GM19035 (cell line): ENCODE data around the gene LEPROT.
"Not testable (repeated sequence)": the region's sequence is repeated elsewhere in the genome, so short reads cannot be mapped to it uniquely, and the experiment has no call there.

ENCODE experiments used
- ATAC-seq: cut with Tn5 transposase; IDR thresholded peaks from one replicate; pipeline ENCODE4 v1.9.1; 2021; ENCODE audit not compliant: unreplicated experiment

The LEPROT gene

GRCh38 chr1:65420590-65421350 lies at the start of gene LEPROT, which contains the start of gene LEPR:
Gene LEPROT (plus strand): TSS chr1:65420668. CDS start chr1:65420725, 57 bp downstream.
Gene LEPR (plus strand): TSS chr1:65420668. CDS start chr1:65565566, 144,898 bp downstream.
- peak; percentile 60 for ATAC-seq

- no peak for ATAC-seq
These were observed 48.9 kb upstream of the LEPROT start for GRCh38 chr1:65371544-65371943.

- no peak for ATAC-seq
These were observed 47.9 kb upstream of the LEPROT start for GRCh38 chr1:65372557-65372956.

GRCh38 chr1:65377496-65378246 lies 42.8 kb upstream of the LEPROT start:
- ATAC-seq = no peak

GRCh38 chr1:65378247-65378946 lies 42.1 kb upstream of the LEPROT start:
- ATAC-seq = no peak

- ATAC-seq = not testable (repeated sequence)
These were observed 36.0 kb upstream of the LEPROT start for GRCh38 chr1:65384426-65384825.

GRCh38 chr1:65386439-65386838 lies 34.0 kb upstream of the LEPROT start:
- no peak for ATAC-seq

GRCh38 chr1:65387821-65388220 lies 32.6 kb upstream of the LEPROT start:
- ATAC-seq = no peak

GRCh38 chr1:65388908-65389695 lies 31.4 kb upstream of the LEPROT start:
- ATAC-seq = no peak

- no peak for ATAC-seq
These were observed 28.0 kb upstream of the LEPROT start for GRCh38 chr1:65392497-65392896.

- peak; percentile 95 for ATAC-seq
These were observed 27.1 kb upstream of the LEPROT start for GRCh38 chr1:65393347-65393746.

GRCh38 chr1:65393928-65394327 lies 26.5 kb upstream of the LEPROT start:
- ATAC-seq = no peak

GRCh38 chr1:65395887-65396612 lies 24.4 kb upstream of the LEPROT start:
- ATAC-seq = no peak

GRCh38 chr1:65398083-65398482 lies 22.4 kb upstream of the LEPROT start:
- ATAC-seq = no peak

- no peak for ATAC-seq
These were observed 21.5 kb upstream of the LEPROT start for GRCh38 chr1:65399003-65399402.

- no peak for ATAC-seq
These were observed 18.9 kb upstream of the LEPROT start for GRCh38 chr1:65401612-65402011.

- no peak for ATAC-seq
These were observed 15.5 kb upstream of the LEPROT start for GRCh38 chr1:65404941-65405340.

- ATAC-seq = no peak
These were observed 12.6 kb upstream of the LEPROT start for GRCh38 chr1:65407877-65408276.

GRCh38 chr1:65409314-65409713 lies 11.2 kb upstream of the LEPROT start:
- ATAC-seq = no peak

- no peak for ATAC-seq
These were observed 10.6 kb upstream of the LEPROT start for GRCh38 chr1:65409816-65410326.
